Psoas muscle (tissue), 8 donors: Measurements from ENCODE around the gene PAXIP1. TPM values are rescaled to one million over a fixed set of nuclear protein-coding genes. Genes with fewer than 3 reads are reported as not detected.
A peak's percentile ranks its signal among the peaks of the same experiment; 100 is the strongest.

Experiments
- ATAC-seq, 4 donors: fragments of 200-7000 bp; cut with Tn5 transposase; one replicate each; pipeline ENCODE4 v1.9.1; 2020; ENCODE audit warnings: moderate library complexity in 3 of 4, mild to moderate bottlenecking in 2 of 4
- DNase-seq, 2 donors: peaks; one replicate each; pipeline ENCODE4 v3.0.0-alpha.2; 2020
- H3K27ac ChIP-seq: fragments of 200-600 bp; one replicate; pipeline ENCODE4 v1.8.0; 2022
- H3K27me3 ChIP-seq, 3 donors: fragments of 200-600 bp in 1 of 3; one replicate each; pipeline versions ENCODE4 v1.6.1 to v1.8.0; 2013 to 2022; ENCODE audit warnings: low read length in 2 of 3, mild to moderate bottlenecking in 2 of 3, moderate library complexity in 1 of 3; ENCODE audit not compliant: insufficient read depth in 3 of 3
- H3K36me3 ChIP-seq, 2 donors: fragments of 200-600 bp in 1 of 2; one replicate each; pipeline versions ENCODE4 v1.6.1 to v1.8.0; 2013 to 2022; ENCODE audit warnings: low read depth in 1 of 2, mild to moderate bottlenecking in 1 of 2, moderate library complexity in 1 of 2; ENCODE audit not compliant: insufficient read depth in 1 of 2
- H3K4me1 ChIP-seq: fragments of 200-600 bp; one replicate; pipeline ENCODE4 v1.8.0; 2022
- H3K4me3 ChIP-seq: fragments of 200-600 bp; one replicate; pipeline ENCODE4 v1.8.0; 2022; ENCODE audit warnings: mild to moderate bottlenecking
- H3K9me3 ChIP-seq: fragments of 200-600 bp; one replicate; pipeline ENCODE4 v1.8.0; 2022
- CTCF ChIP-seq: fragments of 200-600 bp; IDR thresholded peaks from one replicate; pipeline ENCODE4 v1.8.0; 2022; ENCODE audit warnings: antibody characterized with exemption
- WGBS, 3 donors: extraction: QIAGEN DNeasy Blood & Tissue Kit; methylation state at CpG; one replicate each; pipeline versions ENCODE4 v1.1.6 to v1.1.7; 2013; 5-methylcytosine and 5-hydroxymethylcytosine counted together
- intact Hi-C, 2 donors: fragments of 100-400 bp; cut with DNase I; formaldehyde crosslinking; loops; one replicate each; pipeline versions ENCODE4 v1.11.0 to v1.14.2; 2022
- polyA plus RNA-seq, 3 donors: library from polyadenylated mRNA; stranded (reverse); fragments of 200-250 nt; gene quantifications; one replicate each; pipeline ENCODE4 v1.2.3, GENCODE V29; 2013
- total RNA-seq, 4 donors: library from RNA; stranded (reverse); fragmentation: NEBNext Ultra II Directional in 2 of 4; extraction: Animal tissue kit (Norgen Biotek cat#: 25700) in 2 of 4; gene quantifications; one replicate each; pipeline versions ENCODE4 v1.2.1 to v1.2.4, GENCODE V29; 2021 to 2023
- donor health status: healthy with polysubstance abuse.
- donor health status: DM: no; HTN: no; CAD: no; lungs with moderate emphysema.
- donor health status: Bipolar disorder and iron deficiency.
- donor health status: healthy.
- donor health status: DM: yes; HTN: yes; CAD: no.
- donor health status: DM: no; HTN: no; CAD: no.
- donor health status: DM: no; HTN: no; CAD: no.
- donor health status: DM: yes; HTN: yes; CAD: no.

The PAXIP1 gene
- total and polyA plus RNA-seq, 7 donors, result 3.5 to 7.3 (median 6.2) TPM

- TF ChIP-seq CTCF, result no peak
- intact Hi-C loops, result no loop called here
- Histone ChIP-seq H3K27ac (no peak overlapping the region), H3K36me3 (no peaks in the 10 kb centered on the region), H3K27me3 (no peaks in the 10 kb centered on the region), H3K9me3 (no peaks in the 10 kb centered on the region), H3K4me1 (no peaks in the 10 kb centered on the region), H3K4me3 (no peak overlapping the region)
- DNase-seq, result no peak
- no peak for ATAC-seq
- 68 to 77% (median 69%) methylated on average over 5 of the region's 5 CpGs for WGBS, 3 donors
Observed at GRCh38 chr7:155020996-155021395, 18.1 kb upstream of the PAXIP1 start.

DNA sequence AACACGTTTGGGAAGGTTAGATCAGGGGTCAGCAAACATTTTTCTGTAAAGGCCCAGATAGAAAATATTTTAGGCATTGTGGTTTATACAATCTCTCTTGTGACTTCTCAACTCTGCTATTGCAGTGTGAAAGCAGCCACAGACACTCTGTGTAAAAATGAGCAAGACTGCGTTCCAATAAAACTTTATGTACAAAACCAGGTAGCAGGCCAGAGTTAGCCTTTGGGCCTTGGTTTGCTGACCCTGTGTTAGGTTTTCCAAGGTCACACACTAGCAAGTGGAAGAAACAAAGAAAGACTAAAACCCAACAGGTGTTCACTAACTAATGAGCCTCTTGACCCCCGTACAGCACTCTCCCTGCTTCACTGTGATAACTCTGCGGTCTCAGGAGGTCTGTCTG, 14.9 kb upstream of the PAXIP1 start:
- no peak for DNase-seq
- no peak for ATAC-seq
- H3K27me3 ChIP-seq, result no peaks in the 10 kb centered on the region
- H3K4me3 ChIP-seq, result no peak overlapping the region
- intact Hi-C loops, result no loop called here
- H3K27ac ChIP-seq, result no peak overlapping the region
- no peaks in the 10 kb centered on the region for H3K4me1 ChIP-seq
- H3K9me3 ChIP-seq, result no peaks in the 10 kb centered on the region
- H3K36me3 ChIP-seq, result no peaks in the 10 kb centered on the region
- 70 to 74% (median 72%) methylated on average over 4 of the region's 4 CpGs for WGBS, 3 donors
- TF ChIP-seq CTCF, result no peak

DNA sequence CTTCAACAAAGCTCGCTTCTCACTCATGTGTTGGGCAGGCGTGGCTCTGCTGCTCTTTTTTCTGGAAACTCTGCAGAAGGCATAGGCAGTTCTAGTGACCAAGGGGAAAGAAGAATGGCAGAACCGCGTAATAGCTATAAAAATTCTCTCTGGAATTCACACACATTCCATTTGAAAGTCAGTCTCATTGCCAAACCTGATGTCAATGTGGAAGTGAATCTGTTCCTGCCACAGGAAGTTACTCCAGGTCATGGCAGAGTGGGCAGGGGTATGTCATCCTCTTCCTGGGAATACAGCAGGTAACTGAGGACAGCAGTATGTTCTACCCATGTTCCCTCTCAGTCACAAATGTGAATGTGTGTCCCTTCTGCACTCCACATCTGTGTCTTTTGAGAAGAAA, 8.2 kb upstream of the PAXIP1 start:
- no peaks in the 10 kb centered on the region for H3K27me3 ChIP-seq
- no peak for ATAC-seq
- no peak for TF ChIP-seq CTCF
- H3K27ac ChIP-seq, result no peak overlapping the region
- H3K9me3 ChIP-seq, result no peaks in the 10 kb centered on the region
- 55 to 64% (median 59%) methylated on average over 4 of the region's 4 CpGs for WGBS, 3 donors
- no peak overlapping the region for H3K4me3 ChIP-seq
- peaks cover 0 to 14% of the 10 kb centered on the region in 2 donors for H3K36me3 ChIP-seq
- intact Hi-C loops, result no loop called here
- H3K4me1 ChIP-seq, result no peaks in the 10 kb centered on the region
- no peak for DNase-seq

GRCh38 chr7:155009570-155010157, 6.7 kb upstream of the PAXIP1 start:
- H3K4me3 ChIP-seq, result no peak overlapping the region
- TF ChIP-seq CTCF, result peak; percentile 16
- no peak for DNase-seq
- no peaks in the 10 kb centered on the region for H3K27me3 ChIP-seq
- H3K27ac ChIP-seq, result no peak overlapping the region
- H3K36me3 ChIP-seq, result peaks cover 0 to 23% of the 10 kb centered on the region in 2 donors
- peaks cover 2% of the 10 kb centered on the region for H3K4me1 ChIP-seq
- no peaks in the 10 kb centered on the region for H3K9me3 ChIP-seq
- intact Hi-C loops, result loop anchor here in 1 of 2 donors (5.0 kb wide), 1 partner anchor 82 kb away; no protein-coding TSS in a partner anchor
- ATAC-seq, result no peak
- 68 to 74% (median 72%) methylated on average over 3 of the region's 3 CpGs for WGBS, 3 donors

DNA sequence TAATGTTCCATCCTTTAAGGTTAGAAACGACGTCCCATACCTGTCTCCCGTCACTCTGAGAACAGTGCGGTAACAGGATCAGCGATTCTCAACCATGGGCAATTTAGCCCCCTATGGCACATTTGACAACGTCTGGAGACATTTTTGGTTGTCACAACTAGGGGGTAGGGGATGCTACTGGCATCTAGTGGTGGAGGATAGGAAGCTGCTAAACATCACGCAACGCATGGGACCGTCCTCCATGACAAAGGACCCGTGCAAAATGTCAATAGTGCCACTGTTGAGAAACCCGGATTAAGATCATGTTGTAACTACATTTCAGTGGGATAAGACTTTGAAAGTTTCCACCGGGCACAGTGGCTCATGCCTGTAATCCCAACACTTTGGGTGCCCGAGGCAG, 5.0 kb upstream of the PAXIP1 start:
- TF ChIP-seq CTCF, result peak; percentile 29

More for the DNA sequence above, 5.0 kb upstream of the PAXIP1 start:
- no peaks in the 10 kb centered on the region for H3K9me3 ChIP-seq
- peaks cover 0 to 23% of the 10 kb centered on the region in 2 donors for H3K36me3 ChIP-seq
- DNase-seq (no peak), ATAC-seq (no peak)
- intact Hi-C loops, result loop anchor here in 1 of 2 donors (5.0 kb wide), 1 partner anchor 81 kb away; no protein-coding TSS in a partner anchor
- H3K4me1 ChIP-seq, result peaks cover 7% of the 10 kb centered on the region
- WGBS, 3 donors, result 61 to 68% (median 67%) methylated on average over 13 of the region's 13 CpGs
- no peak overlapping the region for H3K4me3 ChIP-seq
- no peaks in the 10 kb centered on the region for H3K27me3 ChIP-seq
- H3K27ac ChIP-seq, result no peak overlapping the region
